HepG2 (cell line): Measurements from ENCODE around the gene NT5C1B. TPM values are rescaled to one million over a fixed set of nuclear protein-coding genes. Genes with fewer than 3 reads are reported as not detected.

Experiments
- ATAC-seq: fragments of 200-7000 bp; cut with Tn5 transposase; 3 replicates; pipeline ENCODE4 v1.9.1; 2020; ENCODE audit warnings: mild to moderate bottlenecking, moderate library complexity
- BruUV-seq: library from RNA; stranded (reverse); fragments of 400-500 nt; replicated peaks from 2 replicates; lab custom pipeline; 2021; lab: Mats Ljungman, UMichigan
- CTCF ChIA-PET: fragments of 300-600 bp; formaldehyde crosslinking; extraction: SDS; loops from one replicate; lab custom pipeline; 2021; ENCODE audit warnings: low total read pairs, inconsistent platforms, low intra/inter-chr PET ratio; lab: Yijun Ruan, JAX
- POLR2A ChIA-PET: fragments of 350-600 bp; sonication (Branson Sonifier 250); formaldehyde crosslinking; loops from one replicate; lab custom pipeline; 2020; ENCODE audit warnings: antibody characterized with exemption, inconsistent platforms; lab: Yijun Ruan, JAX
- DNase-seq: peaks from one replicate; pipeline ENCODE4 v3.0.0-alpha.2; 2015; ENCODE audit warnings: low spot score
- FAIRE-seq: peaks from 3 replicates; lab custom pipeline; 2011; peaks lifted over from hg19 to GRCh38; lab: Jason Lieb, UNC
- H2AFZ ChIP-seq: one replicate; pipeline ENCODE4 v1.6.1; 2011; ENCODE audit warnings: low read length, inconsistent platforms
- H3K27ac ChIP-seq: fragments of 300-600 bp; 3 replicates; pipeline ENCODE4 v1.8.0; 2011; ENCODE audit warnings: mixed run types, mild to moderate bottlenecking, mixed read lengths, low read length, inconsistent platforms; ENCODE audit not compliant: insufficient read depth; ENCODE audit errors: extremely low read length
- H3K27me3 ChIP-seq, 2 experiments: fragments of 200-600 bp in 1 of 2; 2 replicates in 1 of 2; 3 replicates in 1 of 2; pipeline versions ENCODE4 v1.6.0 to v1.8.0; 2011; ENCODE audit warnings: low read length in 2 of 2, mild to moderate bottlenecking in 2 of 2, moderate library complexity in 2 of 2, inconsistent platforms in 1 of 2; ENCODE audit not compliant: insufficient read depth in 2 of 2, control insufficient read depth in 1 of 2
- H3K36me3 ChIP-seq, 2 experiments: fragments of 200-600 bp in 1 of 2; replicated peaks in 1 of 2; 2 replicates in 1 of 2; 3 replicates in 1 of 2; pipeline versions ENCODE4 v1.5.1 to v1.8.0; 2011; ENCODE audit warnings: low read length in 2 of 2, inconsistent platforms in 1 of 2; ENCODE audit not compliant: insufficient read depth in 2 of 2, control insufficient read depth in 1 of 2
- H3K4me1 ChIP-seq: 2 replicates; pipeline ENCODE4 v1.5.1; 2012; ENCODE audit warnings: low read length, inconsistent platforms; ENCODE audit not compliant: insufficient read depth
- H3K4me2 ChIP-seq: 2 replicates; pipeline ENCODE4 v1.6.0; 2011; ENCODE audit warnings: low read depth, low read length, inconsistent platforms
- H3K4me3 ChIP-seq, 3 experiments: fragments of 200-600 bp in 1 of 3; sonication (generic), shearing (Covaris generic) in 1 of 3; replicated peaks in 1 of 3; 2 replicates each; pipeline ENCODE4 v1.5.1; 2011 to 2016; ENCODE audit warnings: low read length in 3 of 3, inconsistent platforms in 2 of 3, low read depth in 2 of 3, mild to moderate bottlenecking in 2 of 3, control low read depth in 1 of 3, mixed read lengths in 1 of 3; ENCODE audit not compliant: insufficient read depth in 1 of 3
- H3K79me2 ChIP-seq: one replicate; pipeline ENCODE4 v1.6.1; 2011; ENCODE audit warnings: low read length, inconsistent platforms; ENCODE audit not compliant: insufficient read depth
- H3K9ac ChIP-seq: 2 replicates; pipeline ENCODE4 v1.6.0; 2011; ENCODE audit warnings: mild to moderate bottlenecking, low read depth, low read length, inconsistent platforms; ENCODE audit not compliant: insufficient read depth
- H3K9me3 ChIP-seq: 2 replicates; pipeline ENCODE4 v1.5.1; 2012; ENCODE audit warnings: mild to moderate bottlenecking, low read length
- H4K20me1 ChIP-seq: 2 replicates; pipeline ENCODE4 v1.6.0; 2011; ENCODE audit warnings: inconsistent platforms, mild to moderate bottlenecking, low read length, moderate library complexity; ENCODE audit not compliant: insufficient read depth
- ASH2L ChIP-seq: fragments of 300-600, 200-600 bp; sonication (generic); IDR thresholded peaks from 2 replicates; pipeline ENCODE4 v1.7.0; 2017; ENCODE audit warnings: low read depth, mild to moderate bottlenecking, moderate library complexity, mixed read lengths, low read length; ENCODE audit not compliant: insufficient read length
- EEA1 ChIP-seq: sonication (generic); formaldehyde crosslinking; IDR thresholded peaks from 2 replicates; pipeline ENCODE4 v1.5.1; 2020; ENCODE audit warnings: mild to moderate bottlenecking, missing genetic modification reagents, borderline replicate concordance
- HOXA3 ChIP-seq: sonication (generic); formaldehyde crosslinking; IDR thresholded peaks from 2 replicates; pipeline ENCODE4 v1.5.0; 2020; ENCODE audit warnings: missing genetic modification reagents
- IRX3 ChIP-seq: sonication (generic); formaldehyde crosslinking; IDR thresholded peaks from 2 replicates; pipeline ENCODE4 v1.8.1; 2023; ENCODE audit warnings: mild to moderate bottlenecking, low read depth, missing genetic modification reagents, borderline replicate concordance
- KAT2B ChIP-seq: fragments of 150-350 bp; IDR thresholded peaks from 2 replicates; pipeline ENCODE4 v1.6.1; 2014; ENCODE audit warnings: low read depth, low read length, borderline replicate concordance
- MIER3 ChIP-seq: IDR thresholded peaks from 2 replicates; pipeline ENCODE4 v1.6.1; 2016; ENCODE audit warnings: missing compliant biosample characterization, borderline replicate concordance
- NFYC ChIP-seq: IDR thresholded peaks from 2 replicates; pipeline ENCODE4 v1.6.1; 2016; ENCODE audit warnings: missing genetic modification reagents, missing compliant biosample characterization
- PHB2 ChIP-seq: fragments of 450-650 bp; IDR thresholded peaks from 2 replicates; pipeline ENCODE4 v1.6.1; 2018; ENCODE audit not compliant: partially characterized antibody
- PITX1 ChIP-seq: sonication (generic); formaldehyde crosslinking; IDR thresholded peaks from 2 replicates; pipeline ENCODE4 v1.5.1; 2020; ENCODE audit warnings: mild to moderate bottlenecking, missing genetic modification reagents
- PTBP1 ChIP-seq: fragments of 200-400 bp; formaldehyde crosslinking; IDR thresholded peaks from 2 replicates; pipeline ENCODE4 v1.6.1; 2018; ENCODE audit warnings: low read length, low read depth; ENCODE audit not compliant: poor library complexity, severe bottlenecking
- RAD51 ChIP-seq: fragments of 450-650 bp; IDR thresholded peaks from 2 replicates; pipeline ENCODE4 v1.6.1; 2016; ENCODE audit warnings: borderline replicate concordance
- RBAK ChIP-seq: sonication (generic); formaldehyde crosslinking; IDR thresholded peaks from 2 replicates; pipeline ENCODE4 v1.5.1; 2020; ENCODE audit warnings: mild to moderate bottlenecking, missing genetic modification reagents
- TP53 ChIP-seq: sonication (generic); formaldehyde crosslinking; conservative IDR thresholded peaks from 2 replicates; pipeline ENCODE4 v1.4.0; 2020; ENCODE audit warnings: missing genetic modification reagents
- ZFP41 ChIP-seq: sonication (generic); formaldehyde crosslinking; IDR thresholded peaks from 2 replicates; pipeline ENCODE4 v1.4.0; 2020; ENCODE audit warnings: mild to moderate bottlenecking, missing genetic modification reagents, borderline replicate concordance
- ZNF317 ChIP-seq: sonication (generic); formaldehyde crosslinking; IDR thresholded peaks from 2 replicates; pipeline ENCODE4 v1.5.0; 2020; ENCODE audit warnings: mild to moderate bottlenecking, missing genetic modification reagents
- WGBS: methylation state at CpG from one replicate; pipeline ENCODE4 v1.1.6; 2017; ENCODE audit warnings: low lambda C conversion rate; 5-methylcytosine and 5-hydroxymethylcytosine counted together
- in situ Hi-C: cut with HindIII; loops from 2 replicates; pipeline ENCODE4 v1.10.0; 2017; ENCODE audit warnings: low pct_unique_long_range_greater_than_20kb; ENCODE audit not compliant: extremely low pct_ligation_motif_present
- intact Hi-C: fragments of 100-400 bp; cut with micrococcal nuclease; formaldehyde crosslinking; loops from one replicate; pipeline ENCODE4 v1.10.0; 2022; ENCODE audit not compliant: unreplicated experiment
- polyA plus RNA-seq, 8 experiments: library from polyadenylated mRNA; depleted of rRNA in 3 of 8; stranded (reverse) in 7 of 8; unstranded in 1 of 8; fragments of >200 nt; fragmentation: Illumina TruSeq in 4 of 8; extraction: Trizol in 4 of 8; gene quantifications; 2 replicates each; pipeline versions ENCODE4 v1.2.1 to v1.2.3, GENCODE V29; 2011 to 2016; ENCODE audit warnings: low read depth in 4 of 8, missing spikeins in 1 of 8, mixed read lengths in 1 of 8; ENCODE audit not compliant: insufficient read depth in 1 of 8
- total RNA-seq, 5 experiments: library from RNA; depleted of rRNA; stranded (reverse); fragments of >200 nt; fragmentation: Illumina TruSeq; extraction: Trizol; gene quantifications; 2 replicates each; pipeline ENCODE4 v1.2.3, GENCODE V29; 2016; ENCODE audit warnings: low read depth in 1 of 5
- TF ChIP-seq, protein P1 (sequence below): sonication (generic); formaldehyde crosslinking; IDR thresholded peaks from 2 replicates; pipeline ENCODE4 v1.8.0; 2022; ENCODE audit warnings: mild to moderate bottlenecking, missing genetic modification reagents

The NT5C1B gene
- total and polyA plus RNA-seq, 2 of the 13 experiments (the other 11 are each of a cell fraction or from before 2014, with no cell fraction given): not detected

DNA sequence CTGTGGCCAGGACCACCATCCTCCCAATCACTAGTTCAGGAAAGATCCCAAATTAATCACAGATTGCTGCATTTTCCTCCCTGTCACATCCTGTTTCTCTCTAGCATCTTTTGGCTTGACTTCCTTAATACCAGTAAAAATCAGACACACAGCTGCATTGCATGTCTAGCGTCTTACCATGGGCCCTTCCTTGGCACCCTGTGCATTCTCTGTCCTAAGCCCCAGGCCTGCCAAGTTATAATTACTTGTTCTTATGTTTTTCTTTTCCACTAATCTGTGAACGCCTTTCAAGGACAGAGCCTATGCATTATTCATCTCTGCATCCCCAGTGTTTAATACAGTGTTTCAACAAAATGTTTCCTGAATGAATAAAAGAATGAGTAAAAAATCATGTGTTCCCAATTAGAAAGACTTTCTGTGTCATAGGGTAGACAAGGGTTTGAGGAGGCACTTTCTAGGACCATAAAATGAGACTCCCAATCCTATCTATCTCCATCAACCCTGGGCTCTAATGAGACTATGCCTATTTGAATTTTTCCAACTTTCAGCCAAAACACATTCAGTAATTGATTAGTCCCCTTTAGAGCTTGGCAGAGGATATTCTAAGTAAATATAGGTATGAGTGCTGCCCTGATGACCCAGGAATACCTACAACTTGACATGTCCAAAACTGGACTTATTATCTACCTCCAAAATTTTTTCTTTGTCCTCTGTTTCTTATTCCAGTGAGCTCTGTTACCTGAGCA, 10.3 kb upstream of the NT5C1B start (continued):
- no peak for TF ChIP-seq PITX1 (CRISPR knock-in tag)

DNA sequence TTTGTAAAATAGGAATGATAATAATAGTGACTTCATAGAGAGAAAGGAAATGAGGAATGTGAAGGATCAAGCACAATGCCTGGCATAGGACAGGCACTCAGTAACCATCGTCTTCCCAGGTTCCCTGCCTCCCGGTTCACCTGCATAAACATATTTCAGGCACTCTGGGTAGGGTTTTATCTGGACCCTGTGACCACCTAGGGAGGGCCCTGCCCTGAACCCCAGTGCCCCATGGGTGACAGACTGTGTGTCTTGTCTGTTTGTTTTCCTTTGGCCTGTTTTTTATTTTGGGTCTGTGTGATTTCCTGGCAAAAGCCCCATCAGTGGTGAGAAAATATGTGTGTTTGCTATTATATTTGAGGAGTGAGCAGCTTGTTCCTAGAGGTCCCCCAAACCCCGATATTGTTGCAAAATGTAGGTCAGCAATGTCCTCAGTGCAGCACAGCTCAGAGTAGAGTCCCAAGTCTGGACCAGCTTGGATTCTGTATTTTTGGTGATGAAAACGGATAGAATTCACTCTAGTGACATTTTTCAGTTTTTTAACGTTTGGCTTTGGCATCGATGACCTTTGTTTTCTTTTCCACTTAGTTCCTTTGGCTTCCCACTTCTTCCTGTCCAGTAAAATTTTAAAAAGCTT, 9.6 kb upstream of the NT5C1B start:
- no TSS peak for BruUV-seq
- POLR2A ChIA-PET: no interaction called here
- H2AFZ ChIP-seq: no peak overlapping the region

More for the DNA sequence above, 9.6 kb upstream of the NT5C1B start:
- H3K4me2 ChIP-seq: no peak overlapping the region
- no peaks in the 10 kb centered on the region for H3K4me1 ChIP-seq
- no peaks in the 10 kb centered on the region for H3K9me3 ChIP-seq
- DNase-seq (no peak), FAIRE-seq (no peak), ATAC-seq (no peak)
- H3K27me3 ChIP-seq: no peaks in the 10 kb centered on the region
- H3K27ac ChIP-seq: no peak overlapping the region
- CTCF ChIA-PET: no interaction called here
- intact Hi-C loops: no loop called here
- H3K36me3 ChIP-seq: no peaks in the 10 kb centered on the region
- no peak for TF ChIP-seq PHB2
- no peak for TF ChIP-seq HOXA3 (CRISPR knock-in tag)
- TF ChIP-seq EEA1 (CRISPR knock-in tag): no peak
- no peak for TF ChIP-seq RAD51
- no peak for TF ChIP-seq ASH2L
- TF ChIP-seq MIER3 (CRISPR knock-in tag): no peak
- no peak for TF ChIP-seq KAT2B
- no peak for TF ChIP-seq TP53 (CRISPR knock-in tag)
- TF ChIP-seq ZNF317 (CRISPR knock-in tag): no peak
- TF ChIP-seq NFYC (CRISPR knock-in tag): no peak
- TF ChIP-seq PTBP1: no peak
- TF ChIP-seq ZFP41 (CRISPR knock-in tag): no peak
- no peak for TF ChIP-seq IRX3
- TF ChIP-seq PITX1 (CRISPR knock-in tag): no peak
- TF ChIP-seq, protein P1, sequence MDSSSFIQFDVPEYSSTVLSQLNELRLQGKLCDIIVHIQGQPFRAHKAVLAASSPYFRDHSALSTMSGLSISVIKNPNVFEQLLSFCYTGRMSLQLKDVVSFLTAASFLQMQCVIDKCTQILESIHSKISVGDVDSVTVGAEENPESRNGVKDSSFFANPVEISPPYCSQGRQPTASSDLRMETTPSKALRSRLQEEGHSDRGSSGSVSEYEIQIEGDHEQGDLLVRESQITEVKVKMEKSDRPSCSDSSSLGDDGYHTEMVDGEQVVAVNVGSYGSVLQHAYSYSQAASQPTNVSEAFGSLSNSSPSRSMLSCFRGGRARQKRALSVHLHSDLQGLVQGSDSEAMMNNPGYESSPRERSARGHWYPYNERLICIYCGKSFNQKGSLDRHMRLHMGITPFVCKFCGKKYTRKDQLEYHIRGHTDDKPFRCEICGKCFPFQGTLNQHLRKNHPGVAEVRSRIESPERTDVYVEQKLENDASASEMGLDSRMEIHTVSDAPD (CRISPR knock-in tag): no peak
- no peak for TF ChIP-seq RBAK (CRISPR knock-in tag)
- H3K79me2 ChIP-seq: no peaks in the 10 kb centered on the region
- H3K4me3 ChIP-seq: no peak overlapping the region
- H4K20me1 ChIP-seq: no peaks in the 10 kb centered on the region
- no peak overlapping the region for H3K9ac ChIP-seq
- 38% methylated on average over 6 of the region's 6 CpGs for WGBS
- in situ Hi-C loops: no loop called here
